Ecto neural progenitor cell (in vitro differentiated cells): ENCODE measurements around the gene ZNF416.
A peak's percentile ranks its signal among the peaks of the same experiment; 100 is the strongest.

Source experiments
- DNase-seq: peaks from one replicate; pipeline ENCODE4 v3.0.0-alpha.2; 2018; ENCODE audit warnings: low spot score

Gene ZNF416

DNA sequence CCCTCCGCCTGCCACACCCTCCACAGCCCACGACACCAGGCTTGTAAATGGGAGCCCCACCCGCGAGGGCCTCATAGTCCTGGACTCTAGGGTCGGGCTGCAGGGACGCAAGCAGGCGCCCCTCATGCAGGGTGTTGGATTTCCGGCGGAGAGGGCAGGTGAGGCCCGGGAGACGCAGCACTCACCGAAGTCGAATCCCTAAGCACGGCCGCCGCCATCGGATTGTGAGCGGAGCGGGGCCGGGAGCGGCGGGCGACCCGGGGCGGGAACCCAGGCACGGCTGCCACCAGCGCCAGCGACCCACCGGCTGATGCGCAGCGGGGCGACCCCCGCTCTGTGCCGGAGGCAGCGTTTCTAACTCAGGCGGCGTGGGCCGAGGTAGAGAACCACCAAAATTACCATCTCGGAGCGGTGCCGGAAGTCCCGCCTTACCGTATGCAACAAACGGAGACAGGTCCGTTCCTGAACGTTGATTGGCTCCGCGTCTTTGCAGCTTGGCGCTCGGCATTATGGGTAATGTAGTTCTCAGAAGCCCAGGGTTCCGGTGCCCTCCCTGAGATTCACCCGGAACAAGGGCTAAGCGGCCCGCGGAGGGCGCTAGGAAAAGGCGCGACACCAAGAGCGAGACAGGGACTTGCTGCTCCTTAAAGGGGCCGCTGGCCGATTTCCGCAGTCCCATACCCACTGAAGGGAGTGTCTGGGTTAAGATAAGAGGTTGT, at the start of gene ZNF416:
Gene ZNF416, minus strand, starts transcription at position 425 of the 719 bp plus-strand sequence. Its CDS starts 207 bp downstream, at position 218.
- peak; percentile 96 for DNase-seq

DNA sequence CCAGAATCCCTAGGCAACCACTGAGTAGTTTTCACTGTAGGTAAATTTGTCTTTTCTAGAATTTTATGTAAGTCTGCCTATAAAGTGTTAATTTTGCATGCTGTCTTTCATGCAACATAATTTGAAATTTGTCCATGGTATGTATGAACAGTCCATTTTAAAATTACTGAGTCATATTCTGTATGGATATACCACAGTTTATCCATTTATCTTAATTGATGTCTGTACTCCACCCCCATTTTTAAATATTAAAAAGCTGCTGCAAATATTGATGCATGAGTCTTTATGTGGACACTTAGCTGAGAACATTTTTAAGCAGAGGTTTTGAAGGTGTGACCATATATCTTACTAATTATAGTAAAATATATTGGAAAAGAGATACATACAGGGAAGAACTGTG, 44.4 kb upstream of the ZNF416 start:
- no peak for DNase-seq

DNA sequence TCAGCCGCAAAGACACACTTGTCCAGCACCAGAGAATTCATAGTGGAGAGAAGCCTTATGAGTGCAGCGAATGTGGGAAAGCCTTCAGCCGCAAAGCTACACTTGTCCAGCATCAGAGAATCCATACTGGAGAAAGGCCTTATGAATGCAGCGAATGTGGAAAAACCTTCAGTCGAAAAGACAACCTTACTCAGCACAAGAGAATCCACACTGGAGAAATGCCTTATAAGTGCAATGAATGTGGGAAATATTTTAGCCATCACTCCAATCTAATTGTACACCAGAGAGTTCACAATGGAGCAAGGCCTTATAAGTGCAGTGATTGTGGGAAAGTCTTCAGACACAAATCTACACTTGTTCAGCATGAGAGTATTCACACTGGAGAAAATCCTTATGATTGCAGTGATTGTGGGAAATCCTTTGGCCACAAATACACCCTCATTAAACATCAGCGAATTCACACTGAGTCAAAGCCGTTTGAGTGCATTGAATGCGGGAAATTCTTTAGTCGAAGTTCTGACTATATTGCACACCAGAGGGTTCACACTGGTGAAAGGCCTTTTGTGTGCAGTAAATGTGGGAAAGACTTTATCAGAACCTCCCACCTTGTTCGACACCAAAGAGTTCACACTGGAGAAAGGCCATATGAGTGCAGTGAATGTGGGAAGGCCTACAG, 42.1 kb upstream of the ZNF416 start:
- DNase-seq = no peak

DNA sequence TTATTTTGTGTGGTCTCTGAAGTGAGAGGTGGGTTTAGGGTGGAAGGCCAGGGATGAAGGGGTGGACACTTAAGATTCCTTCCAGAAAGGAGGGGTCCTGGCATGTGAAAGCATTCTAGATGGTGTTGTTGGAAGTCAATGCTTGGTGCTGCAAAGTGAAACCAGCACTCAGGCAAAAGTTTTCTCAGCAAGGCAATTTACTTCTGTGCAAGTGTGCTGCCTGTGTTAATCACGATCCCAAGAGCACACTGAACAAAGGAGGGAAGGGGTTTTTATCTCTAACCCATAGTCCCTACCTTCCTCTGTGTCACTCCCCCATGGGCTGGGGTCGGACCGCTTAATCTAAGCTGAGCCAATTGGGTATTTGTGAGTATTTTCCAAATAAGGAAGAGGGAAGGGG, 36.6 kb upstream of the ZNF416 start:
- no peak for DNase-seq

DNA sequence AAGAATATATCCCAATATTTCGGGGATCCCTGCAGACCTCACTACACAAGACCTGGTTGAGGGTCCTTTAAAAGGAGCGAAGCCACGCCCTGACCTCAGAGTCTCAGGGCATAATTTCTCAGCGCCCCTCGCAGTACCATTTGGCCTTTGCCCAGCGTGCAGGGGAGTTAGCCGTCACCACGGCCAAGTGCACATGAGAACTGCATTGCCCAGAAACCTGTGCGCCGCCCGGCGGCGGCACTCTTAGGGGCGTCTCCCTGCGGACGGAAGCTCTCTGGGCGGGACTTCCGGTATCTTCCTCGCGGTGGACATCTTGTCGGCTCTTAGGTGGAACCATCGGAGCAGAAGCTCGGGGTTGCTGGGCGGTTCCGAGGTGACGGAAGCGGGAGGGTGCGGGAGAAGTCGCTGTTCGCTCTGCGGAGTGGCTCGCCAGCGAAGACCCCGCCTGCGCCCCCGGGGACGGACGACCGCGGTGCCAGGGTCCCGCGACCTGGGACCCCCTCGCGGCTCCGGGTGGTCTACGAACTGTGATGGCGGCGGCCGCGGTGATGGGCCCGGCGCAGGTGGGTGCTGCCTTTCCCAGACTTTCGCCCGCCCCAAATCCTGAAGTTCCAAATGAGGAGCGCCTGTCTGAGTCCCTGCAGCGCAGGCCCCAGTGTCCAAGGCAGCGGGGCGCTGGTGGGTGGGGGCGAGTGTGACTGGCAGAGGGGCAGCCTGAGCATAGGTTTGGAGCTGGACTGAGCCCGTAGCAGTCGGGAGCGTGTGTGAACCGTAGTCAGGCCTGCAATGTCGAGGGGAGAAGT, 35.4 kb upstream of the ZNF416 start, which contains the start of gene ZNF134:
Gene ZNF134, plus strand, starts transcription at position 302 of the 803 bp plus-strand sequence. CDS start 5,227 bp downstream, outside the sequence.
- peak; percentile 89 for DNase-seq

DNA sequence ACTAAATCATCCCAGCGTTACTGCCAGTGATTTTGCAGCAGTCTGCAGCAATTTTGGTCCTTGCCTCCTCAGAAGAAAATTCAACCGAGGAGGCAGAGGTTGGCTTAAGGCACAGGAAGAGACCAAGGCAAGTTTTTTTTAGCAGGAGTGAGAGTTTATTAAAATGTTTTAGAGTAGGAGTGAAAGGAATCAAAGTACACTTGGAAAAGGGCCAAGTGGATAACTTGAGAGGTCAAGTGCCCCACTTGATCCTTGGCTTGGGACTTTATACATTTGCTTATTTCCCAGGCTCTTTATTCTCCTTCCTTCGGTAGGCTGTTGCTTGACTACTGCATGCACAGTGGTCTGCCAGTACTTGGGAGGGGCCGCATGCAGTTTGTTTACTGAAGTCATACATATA, 32.4 kb upstream of the ZNF416 start:
- DNase-seq = no peak

DNA sequence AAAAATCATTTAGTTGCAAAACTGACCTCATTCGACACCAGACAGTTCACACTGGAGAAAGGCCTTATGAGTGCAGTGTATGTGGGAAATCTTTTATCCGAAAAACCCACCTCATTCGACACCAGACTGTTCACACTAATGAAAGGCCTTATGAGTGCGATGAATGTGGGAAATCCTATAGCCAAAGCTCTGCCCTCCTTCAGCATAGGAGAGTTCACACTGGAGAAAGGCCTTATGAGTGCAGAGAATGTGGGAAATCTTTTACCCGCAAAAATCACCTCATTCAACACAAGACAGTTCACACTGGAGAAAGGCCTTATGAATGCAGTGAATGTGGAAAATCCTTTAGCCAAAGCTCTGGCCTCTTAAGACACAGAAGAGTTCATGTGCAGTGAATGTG, 28.2 kb upstream of the ZNF416 start:
- no peak for DNase-seq

DNA sequence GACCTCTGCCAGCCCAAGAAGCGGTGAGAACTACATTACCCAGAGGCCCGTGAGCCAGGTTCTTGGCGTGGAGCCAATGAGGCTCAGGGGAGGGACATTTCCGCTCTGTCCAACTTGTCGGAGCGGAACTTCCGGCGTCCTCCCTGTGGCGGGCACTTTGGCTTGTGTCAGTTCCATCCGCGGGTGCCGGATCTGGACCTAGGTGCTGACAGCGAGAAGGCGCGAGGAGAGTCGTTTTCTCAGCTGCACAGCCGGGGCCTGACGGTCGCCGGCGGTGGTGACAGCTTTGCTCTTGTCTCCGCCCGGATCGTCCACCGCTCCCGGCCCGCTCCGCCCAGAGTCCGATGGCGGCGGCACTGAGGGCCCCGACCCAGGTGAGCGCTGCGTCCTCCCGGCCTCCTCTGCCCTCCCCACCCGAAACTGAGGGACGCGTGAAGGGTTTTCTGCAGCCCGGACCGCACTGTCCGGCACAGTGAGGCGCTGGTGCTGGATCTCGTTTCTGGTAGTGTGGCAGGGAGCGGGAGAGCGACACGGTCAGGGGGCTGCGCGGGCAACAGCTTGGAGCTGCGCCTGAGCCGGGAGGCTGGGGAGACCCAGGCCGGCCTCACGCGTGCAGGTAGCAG, 21.2 kb upstream of the ZNF416 start, which contains the start of gene ZNF530:
Gene ZNF530, plus strand, starts transcription at position 125 of the 623 bp plus-strand sequence. CDS start 4,461 bp downstream, outside the sequence.
- DNase-seq = peak; percentile 90

DNA sequence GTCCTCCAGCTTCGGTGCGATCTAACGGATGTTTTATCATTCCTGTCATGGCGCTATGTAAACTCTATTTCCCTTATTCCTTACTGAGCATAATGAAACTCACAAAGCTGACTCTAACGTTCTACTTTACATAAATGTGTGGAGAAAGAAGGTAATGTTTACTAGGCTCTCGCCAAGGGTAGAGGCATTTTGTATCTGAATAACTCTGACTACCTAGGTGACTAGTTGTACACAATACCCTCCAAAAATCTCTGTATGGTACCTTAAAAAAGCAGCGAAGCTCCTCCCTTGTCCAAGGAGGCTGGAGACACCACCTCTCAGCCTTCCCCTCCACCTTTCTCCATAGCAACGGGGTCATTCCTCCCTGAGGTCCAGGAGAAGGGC, 20.7 kb upstream of the ZNF416 start:
- no peak for DNase-seq

DNA sequence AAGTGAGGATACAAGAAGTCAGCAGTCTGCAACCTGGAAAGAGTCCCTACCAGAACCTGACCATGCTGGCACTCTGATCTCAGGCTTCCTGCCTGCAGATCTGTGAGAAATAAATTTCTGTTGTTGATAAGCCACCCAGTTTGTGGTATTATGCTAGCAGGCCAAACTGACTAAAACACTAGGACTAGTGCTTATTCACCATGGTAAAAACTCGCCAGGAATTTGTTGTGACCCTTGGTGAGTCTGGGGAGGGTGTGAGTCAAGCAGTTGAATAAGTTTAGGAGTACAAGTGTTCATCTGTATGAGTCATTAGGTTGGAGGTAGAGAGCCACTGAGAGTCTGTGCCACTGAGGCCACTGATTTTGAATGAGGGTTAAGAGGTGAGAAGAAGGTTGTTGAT, 8.8 kb upstream of the ZNF416 start:
- DNase-seq = no peak

DNA sequence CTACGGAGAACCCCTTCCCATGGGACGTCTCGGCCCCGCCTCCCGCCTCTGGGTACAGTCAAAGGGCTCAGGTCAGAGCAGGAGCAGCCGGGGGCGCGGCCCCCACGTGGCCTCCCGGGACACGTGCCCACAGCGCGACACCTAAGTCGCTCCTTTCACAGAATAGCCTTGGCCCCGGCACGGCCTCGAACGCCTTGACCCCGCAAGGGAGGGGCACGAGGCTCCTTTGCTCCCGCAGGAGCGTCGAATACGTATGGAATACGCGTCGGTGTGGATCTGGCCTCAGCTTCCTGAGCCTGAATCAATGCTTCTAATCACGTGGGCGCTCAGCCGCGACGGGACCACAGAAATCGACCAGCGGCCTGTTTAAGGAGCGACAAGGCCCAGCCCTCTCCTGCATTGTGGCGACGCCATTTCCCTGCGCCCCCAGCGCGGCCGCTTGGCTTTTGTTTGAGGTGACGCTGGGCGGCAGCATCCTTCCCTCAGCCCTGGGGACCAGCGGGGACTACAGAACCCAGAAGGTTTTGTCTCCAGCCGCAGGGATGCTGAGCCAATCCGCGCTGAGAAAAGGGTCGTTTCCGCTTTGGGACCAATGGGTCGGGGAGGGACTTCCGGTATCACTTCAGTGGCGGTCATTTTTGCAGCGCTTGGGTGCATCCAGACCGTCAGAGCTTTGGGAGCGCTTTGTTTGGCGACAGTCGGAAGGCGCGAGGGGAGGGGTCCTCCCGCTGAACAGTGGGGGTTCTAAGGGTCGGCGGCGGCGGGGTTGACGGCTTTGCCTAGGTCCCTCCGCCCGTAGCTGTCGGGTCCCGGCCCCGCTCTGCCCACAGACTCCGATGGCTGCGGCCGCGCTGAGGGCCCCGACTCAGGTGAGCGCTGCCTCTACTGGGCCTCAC, 5.1 kb upstream of the ZNF416 start, which contains the start of gene ZIK1:
Gene ZIK1, plus strand, starts transcription at position 625 of the 896 bp plus-strand sequence. Its CDS starts 212 bp downstream, at position 837.
- peak; percentile 94 for DNase-seq

DNA sequence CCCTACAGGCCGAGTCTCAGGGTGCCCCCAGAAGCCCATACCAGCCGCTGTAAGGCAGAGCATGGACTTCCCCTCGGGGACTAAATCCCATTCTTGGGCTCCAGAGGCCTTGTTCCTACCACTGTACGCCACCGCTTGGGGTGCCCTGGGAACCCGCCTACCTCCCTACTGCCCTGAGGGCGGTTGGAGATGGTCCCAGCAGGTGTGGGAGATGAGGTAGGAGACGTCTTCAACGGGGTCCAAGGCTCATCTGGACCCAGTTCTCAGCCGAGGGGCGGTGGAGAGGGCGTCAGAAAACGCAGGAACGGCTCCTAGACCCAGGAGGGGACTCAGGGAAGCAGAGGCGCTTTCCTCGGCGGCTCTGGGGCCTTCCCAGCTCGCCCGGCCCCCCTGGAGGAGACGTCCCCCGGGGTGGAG, 4.4 kb upstream of the ZNF416 start:
- peak; percentile 53 for DNase-seq

DNA sequence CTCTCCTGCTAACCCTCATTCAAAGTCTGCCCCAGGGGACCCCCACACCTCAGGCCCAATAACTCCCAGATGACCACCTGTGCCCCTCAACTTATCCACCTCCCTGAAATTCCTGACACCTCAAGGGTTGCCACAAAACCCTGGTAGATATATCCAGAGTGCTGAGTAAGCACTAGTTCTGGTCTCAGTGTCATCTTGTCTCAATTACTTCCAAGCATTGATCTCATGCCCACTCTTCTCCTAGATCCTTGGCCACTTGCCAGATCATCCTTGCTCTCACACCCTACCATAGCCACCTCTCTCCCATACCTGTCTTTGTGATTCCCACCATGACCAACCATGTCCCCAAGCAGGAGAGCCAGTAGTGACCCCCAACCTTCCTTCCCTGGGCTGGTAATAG, 2.0 kb downstream of the ZNF416 start:
- DNase-seq = no peak

DNA sequence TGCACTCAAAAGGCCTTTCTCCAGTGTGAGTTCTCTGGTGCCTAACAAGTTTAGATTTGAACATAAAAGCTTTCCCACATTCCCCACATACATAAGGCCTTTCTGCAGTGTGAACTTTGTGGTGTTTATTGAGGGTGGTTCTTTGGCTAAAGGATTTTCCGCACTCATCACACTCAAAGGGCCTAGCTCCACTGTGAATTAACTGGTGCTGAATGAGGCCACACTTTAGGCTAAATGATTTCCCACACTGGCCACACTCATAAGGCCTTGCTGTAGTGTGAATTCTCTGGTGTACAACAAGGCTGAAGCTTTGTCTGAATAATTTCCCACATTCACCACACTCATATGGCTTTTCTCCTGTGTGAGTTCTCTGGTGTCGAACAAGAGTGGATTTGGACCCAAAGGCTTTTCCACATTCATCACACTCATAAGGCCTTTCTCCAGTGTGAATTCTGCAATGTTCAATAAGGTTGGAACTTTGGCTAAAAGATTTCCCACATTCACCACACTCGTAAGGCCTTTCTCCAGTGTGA, 6.2 kb downstream of the ZNF416 start:
- DNase-seq = no peak

DNA sequence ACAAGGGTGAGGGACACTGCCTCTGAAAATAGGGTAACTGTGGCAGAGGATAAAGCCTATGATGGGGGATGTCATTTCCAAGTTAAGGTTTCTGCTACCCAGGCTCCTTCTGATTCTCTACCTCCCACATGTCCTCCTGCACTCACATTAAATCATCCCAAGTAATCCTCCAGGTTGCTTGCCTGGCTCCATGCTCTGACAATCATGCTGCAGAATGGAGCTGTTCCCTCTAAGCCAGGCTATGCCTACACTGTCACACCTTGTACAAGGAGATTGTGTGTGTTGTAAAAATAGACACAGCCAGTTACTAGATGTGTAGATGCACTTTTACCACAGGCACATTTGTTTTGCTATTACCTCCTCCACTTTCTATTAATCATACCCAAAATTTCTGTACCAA, 8.0 kb downstream of the ZNF416 start:
- no peak for DNase-seq

DNA sequence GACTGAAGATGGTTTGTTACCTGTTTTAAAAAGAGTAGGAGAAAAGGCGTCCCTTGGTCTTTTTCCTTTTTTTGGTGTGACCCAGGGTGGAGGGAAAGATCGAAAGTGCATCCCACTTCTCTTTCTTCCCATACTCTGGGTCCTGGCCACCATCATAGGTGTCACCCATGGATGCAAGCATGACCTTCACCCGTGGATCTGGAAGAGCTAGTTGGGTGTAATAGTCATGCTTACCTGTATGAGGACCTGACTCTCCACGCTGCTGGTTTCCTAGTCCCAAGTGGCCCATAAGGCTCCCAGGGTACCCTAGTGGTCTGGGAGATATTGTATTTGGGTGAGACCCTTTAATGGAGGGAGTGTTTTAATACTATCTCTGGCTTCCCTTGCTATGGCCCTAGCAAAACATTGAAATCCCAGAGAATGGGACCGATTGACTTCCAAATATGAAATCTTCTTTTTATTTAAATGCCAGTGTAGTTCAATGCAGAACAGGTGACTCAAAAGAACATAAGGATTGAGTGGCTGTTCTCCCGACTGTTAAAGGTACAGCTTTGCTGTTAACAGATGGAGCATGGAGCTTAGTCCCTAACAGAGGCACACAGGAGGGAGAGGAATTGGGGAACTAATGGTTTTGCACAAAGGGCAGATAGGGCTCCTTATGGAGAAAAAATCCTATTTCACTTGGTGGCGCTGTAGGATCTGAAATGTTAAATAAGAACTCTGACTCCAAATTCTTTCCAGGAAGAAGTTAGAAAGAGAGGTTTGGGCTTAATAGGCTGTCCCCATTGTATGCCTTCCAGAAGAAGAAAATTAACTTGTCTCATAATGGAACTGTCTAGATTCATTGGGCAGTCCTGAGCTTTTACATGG, 12.1 kb downstream of the ZNF416 start:
- DNase-seq = no peak

DNA sequence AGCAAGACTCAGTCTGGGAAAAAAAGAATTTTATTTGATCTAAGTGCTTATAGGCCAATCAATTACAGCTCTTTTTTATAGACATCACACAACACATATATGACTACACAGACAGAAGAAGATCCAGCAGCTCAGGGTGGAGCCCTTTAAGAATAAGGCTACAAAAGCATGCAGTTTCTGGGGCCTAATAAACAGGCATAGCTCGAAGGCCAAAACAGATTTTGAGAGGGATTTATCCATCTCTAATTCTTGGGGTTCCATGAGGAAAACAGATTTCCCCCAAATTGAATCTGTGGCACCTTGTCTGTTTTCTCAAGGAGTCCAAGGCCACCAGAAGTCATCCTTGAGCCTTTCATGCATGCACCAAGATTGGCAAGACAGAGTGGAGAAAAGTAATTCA, 15.2 kb downstream of the ZNF416 start:
- no peak for DNase-seq

DNA sequence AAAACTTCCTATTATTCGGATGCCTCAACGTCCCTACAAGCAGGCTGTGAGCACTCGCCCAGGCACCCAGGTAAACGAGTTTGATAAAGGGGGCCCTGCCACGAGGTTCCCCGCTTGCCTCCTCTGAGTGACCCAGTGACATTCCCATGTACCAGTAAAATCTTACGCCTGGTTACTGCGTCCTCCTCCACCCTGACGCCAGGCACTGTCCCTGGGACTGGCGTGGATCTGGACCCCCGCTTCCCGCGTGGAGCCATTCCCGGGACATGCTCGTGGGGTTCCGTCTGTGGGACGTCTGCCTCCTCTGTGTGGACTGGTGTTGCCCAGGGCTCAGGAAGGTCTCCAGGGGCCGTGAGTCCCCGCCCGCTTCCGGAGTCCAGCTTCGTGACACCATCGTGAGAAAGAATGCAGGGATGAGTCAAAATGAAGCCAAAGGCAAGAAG, 18.6 kb downstream of the ZNF416 start:
- DNase-seq = no peak

DNA sequence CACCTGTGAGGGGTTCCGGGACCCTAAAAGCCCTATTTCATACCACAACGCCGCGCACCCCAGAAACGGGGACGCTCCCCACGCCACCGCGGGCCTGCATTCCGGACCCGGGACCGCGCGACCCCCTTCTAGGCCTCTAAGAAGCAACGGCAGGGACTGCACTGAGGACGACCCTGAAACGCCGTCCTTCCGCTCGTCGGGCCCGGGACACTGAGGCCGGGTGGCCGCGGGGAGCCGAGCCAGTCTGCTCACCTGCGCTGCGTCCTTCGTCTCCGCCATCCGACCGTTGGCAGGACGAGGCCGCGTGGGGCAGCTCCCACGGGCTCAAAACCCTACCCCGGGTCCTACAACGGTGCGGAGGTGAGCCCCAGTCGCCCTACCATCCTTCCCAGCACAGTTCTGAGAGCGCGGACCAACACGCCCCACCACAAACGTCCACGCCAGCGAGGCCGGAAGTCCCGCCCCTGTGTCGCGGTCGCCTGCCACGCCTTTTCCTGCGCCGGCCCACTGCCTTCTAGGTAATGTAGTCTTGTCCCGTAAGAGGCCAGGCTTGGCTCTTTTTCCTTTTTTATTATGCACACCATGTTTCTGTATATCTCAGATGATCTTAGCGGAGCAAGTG, 19.2 kb downstream of the ZNF416 start, which contains the start of gene ZNF550:
Gene ZNF550, minus strand, starts transcription at position 460 of the 622 bp plus-strand sequence. Its CDS starts 181 bp downstream, at position 279.
- peak; percentile 89 for DNase-seq
